ELR (cell line): ENCODE data around the gene DMBX1.

ENCODE experiments used
- DNase-seq: peaks from one replicate; pipeline ENCODE4 v3.0.0-alpha.2; 2015; ENCODE audit warnings: low read depth

DMBX1 gene

DNA sequence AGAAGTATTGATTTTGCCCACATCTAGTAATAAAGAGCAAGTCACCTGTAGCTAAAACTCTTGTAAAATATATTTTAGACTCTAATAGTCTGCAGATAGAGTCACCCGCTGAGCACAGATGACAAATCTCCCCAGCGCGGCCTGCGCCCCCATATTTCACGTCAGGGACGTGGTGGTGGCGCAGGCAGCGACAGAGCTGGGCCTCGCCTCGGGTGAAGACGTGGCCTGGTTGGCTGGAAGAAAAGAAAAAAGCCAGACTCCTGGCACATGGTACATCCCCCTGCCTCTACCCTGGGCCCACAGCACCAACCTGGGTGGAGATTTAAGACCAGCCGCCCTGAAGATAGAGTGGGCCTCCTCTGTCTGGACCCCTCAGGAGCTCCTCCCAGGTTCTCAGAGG, 6.0 kb upstream of the DMBX1 start:
- no peak for DNase-seq

DNA sequence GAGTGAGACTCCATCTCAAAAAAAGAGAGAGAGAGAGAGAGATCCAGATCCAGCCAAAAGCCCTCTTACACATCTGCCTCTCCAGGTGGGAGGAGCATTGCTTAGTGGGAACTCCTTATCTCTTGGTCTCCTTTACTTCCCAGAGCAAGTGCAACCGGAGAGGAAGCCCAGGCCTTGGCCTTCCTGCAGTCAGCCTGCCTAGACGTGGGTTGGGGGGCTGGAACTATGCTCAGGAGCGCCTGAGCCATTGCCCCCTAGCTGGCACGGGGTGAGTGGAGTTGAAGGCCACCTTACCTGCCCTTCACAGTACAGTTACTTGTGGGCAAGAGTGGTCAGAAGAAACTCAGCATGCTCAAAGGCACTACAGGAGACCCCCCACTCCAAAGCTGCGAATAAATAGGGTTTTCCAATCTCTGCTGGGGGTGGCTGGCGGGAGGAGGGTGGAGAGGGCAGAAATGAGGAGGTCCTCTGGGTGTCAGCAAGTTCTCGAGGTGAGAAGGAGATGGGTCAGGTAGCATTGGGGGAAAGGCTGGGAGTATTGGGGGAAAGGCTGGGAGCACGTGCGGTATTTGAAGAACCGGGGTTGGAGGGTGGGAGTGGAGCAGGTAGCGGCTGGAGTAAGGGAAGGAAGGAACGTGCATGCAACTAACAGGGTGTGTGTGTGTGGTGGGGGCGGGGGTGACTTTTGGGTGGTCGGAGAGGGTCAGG, 4.7 kb upstream of the DMBX1 start:
- DNase-seq = no peak

DNA sequence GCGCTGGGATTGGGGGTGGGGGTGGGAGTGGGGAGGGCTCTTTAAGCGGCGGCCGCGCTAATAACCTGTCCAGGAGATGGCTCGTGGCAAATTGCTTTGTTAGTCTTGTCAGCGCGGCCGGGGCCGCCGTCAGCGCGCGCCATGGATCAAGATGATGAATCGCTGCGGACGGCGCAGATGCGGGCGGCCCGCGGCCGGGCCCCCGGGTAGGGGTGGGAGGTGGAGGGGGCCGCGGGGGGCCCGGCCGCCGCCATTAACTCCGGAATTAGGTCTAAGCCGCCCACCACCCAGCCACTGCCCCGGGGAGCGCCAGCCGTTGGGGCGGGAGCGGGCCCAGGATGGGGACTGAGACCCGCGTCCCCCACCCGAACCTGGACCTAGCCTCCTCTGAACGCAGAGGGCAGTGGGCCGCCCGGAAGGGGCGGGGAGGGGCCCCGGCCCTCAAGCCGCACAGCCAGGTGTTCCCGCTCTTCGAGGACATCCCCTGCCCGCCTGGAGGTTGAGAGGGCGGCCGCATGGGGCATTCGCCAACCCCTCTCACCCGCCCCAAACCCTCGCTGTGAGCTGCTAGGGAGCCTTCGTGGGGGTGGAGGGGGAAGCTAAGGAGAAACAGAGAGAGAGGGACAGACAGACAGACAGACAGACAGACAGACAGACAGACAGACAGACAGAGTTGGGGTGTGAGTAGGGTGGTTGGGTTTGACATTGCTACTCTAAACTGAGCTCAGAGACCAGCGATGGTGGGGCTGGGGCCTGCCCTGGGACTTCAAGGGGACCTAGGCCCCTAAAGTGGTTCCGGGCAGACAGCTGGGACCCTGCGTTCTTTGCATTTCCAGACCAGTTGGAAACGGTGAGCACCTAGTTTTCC, 3.8 kb upstream of the DMBX1 start:
- no peak for DNase-seq

DNA sequence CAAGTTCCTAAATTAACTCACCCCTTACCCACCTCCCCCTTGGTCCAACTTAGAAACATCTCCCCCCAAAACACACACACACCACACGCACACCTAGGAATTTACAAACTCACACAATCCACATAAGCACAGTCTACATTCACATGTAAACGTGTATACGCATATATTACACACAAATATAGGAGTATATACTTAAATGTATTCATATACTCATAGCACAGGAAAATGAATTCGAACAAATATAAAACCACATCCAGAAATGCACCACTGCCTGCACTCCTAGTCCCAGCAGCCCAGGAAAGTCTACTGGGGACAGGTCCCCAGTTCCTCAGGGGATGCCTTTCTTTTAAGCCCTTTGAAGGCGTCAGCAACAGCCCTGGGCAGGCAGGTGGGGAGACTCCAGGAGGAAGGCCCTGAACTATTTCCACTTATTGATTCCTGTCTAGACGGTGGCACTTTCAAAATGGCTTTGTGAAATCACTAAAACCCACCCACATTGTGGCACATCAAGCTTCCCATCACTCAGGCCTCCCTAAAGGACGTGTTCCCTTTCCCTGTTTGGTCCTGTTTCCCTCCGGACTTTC, 3.1 kb upstream of the DMBX1 start:
- no peak for DNase-seq

DNA sequence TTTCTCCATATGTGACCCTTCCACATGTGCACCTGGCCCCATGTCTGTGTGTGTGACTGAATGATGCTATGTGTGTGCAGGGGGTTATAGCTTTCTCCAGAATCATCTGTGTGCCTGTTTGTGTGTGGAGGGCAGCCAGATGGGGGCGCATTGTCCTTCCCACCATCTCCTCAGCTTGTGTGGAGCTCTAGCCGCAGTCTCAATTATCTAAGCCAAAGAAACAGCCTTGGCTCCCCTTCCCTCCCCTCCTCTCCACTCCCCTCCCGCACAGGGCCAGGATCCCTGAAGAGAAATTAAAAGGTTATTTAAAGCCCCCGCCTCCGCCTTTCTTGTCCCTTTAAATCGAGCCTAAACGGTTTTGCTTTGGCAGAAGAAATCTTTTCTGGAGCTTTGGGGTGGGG, 1.8 kb upstream of the DMBX1 start:
- DNase-seq = peak; percentile 35

DNA sequence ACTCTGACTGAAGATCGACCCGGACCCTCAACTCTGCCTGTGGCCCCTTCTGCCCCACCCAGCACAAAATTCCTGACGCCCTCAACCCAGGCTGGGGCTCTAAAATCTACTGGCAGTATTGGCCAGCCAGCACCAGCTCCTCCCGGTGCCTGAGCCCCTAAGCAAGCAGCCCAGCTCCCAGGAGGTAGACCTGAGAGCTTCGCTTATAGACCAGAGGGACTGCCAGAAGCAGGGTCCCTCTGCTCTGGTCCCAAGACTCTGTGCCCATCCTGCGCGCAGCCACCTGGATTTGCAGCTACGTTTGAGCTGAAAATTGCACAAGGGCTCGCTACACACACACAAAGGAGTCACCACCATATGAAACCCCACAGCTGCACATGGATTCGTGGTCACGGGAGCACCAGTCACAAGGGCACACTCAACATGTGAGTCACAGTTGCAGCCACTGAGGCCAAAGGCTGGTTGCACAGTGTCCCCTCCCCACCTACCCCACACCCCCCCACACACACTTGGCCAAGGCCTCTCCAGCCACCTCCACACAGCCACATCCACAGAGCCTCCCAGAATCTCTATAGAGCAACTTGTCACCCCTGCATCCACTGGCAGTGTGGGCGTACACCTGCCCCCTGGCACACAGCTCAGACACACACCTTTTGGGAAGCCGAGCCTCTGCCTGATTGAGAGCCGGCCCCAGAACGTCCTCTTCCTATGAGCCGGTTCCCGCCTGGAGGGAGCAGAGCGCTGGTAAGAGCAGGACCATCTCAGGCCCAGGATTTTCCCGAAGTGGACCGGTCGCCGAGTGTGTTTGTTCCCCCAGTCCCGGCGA, 1.1 kb upstream of the DMBX1 start:
- DNase-seq = peak; percentile 30

DNA sequence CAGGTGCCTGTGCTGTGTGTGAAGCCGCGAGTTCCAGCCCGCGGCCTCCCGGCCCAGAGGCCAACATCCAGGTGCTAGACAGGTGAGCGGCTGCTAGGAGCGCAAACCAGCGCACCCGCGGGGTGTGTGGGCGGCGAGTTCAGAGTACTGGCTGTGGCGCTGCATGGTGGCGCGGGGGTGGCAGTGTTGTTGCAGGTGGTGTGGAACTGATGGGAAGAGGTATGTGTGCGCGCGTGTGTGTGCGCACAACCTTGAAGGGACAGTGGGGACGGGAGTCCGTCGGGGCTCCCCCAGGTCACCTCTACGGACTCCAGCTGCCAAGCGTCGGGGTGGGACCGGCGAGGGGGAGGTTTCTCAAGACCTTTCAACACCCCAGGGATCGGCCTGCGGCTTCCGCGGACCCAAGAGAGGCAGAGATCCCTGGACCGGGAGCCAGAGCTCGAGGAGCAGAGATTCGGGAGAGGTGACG, 433 bp upstream of the DMBX1 start:
- DNase-seq = no peak

DNA sequence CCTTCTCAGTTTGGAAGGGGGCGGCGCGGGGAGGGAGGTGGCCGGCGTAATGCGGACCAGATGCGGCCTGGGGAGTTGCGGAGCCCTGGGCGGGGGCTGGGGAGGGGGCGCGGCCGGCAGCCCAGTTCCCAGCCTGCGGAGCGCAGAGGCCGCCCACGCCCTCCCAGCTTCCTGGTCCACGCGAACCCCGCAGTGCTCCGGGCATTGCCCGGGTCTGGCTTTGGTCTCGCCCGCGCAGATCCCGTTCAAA, 695 bp downstream of the DMBX1 start:
- no peak for DNase-seq

DNA sequence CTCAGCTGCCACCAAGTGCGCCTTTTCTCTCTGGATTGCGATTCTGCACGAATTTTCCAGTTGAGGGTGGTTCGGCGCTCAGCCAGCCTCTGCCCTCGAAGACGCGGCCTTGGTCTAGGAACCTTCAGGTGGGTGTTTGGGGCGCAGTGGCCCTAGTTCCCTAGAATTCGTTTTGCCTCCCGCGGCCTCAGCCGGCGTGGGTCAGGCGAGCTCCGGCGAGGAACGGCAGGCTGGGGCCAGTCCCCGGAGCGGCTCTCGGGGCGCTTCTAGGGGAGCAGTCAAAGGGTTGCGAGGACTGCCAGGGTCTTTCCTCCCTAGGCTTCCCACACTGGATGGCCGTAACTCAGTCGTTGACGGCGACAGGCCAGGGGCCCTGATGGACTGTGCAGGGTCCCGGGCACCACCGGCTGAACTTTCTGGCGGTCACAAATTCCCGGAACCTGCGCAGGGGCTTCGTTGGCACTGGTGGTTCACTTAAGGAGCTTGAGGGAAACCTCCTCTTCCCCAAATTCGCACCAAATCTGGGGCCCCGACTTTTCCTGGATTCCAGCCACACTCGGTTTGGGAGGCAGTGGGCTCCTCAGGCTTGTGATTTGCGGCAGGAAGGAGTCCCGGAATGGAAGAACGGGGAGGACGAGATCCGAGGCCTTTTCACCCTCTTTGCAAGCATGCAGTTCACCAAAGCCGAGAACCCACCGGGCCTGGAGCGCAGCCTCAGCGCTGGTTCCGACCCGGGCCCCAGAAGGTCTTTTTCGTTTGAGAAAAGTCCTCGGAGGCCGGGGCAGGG, 1.2 kb downstream of the DMBX1 start:
- DNase-seq = no peak

DNA sequence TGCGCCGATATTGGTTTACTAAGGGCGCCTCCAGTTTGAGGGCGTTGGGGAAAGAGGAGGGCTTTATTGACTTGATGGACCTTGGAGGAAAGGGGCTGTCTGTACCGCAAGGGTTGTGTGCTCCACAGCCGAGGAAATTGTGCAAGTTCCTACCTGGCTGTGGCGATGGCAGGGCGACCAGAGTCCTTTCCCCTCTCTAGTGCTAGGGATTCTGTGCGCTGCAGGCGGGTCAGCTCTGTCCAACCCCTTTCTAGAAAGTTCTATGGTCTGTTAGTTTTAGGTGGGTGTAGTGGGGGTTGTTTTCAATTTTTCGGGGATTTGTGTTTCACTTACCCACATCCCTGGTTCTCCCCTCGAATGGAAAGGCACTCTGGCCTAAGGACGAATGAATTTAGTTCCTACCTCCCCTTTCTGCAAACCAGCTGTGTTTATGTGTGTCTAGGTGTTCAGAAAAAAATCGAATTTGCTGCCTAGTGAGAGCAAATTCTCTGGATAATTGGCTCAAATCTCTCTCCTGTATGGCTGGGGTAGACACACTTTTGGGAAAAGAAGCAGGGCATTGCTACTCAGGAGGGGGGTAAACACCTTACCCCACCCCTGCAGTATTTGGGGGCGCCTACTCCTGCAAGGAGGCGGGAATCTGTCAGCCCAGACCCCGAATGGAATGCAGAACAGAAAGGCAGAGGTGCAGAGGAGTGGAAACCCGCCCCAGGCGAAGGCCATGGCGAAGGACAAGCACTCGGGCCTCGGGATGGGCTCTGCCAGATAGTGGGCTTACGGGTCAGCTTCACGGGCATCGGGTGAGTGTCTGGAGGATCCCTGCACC, 2.0 kb downstream of the DMBX1 start:
- no peak for DNase-seq

DNA sequence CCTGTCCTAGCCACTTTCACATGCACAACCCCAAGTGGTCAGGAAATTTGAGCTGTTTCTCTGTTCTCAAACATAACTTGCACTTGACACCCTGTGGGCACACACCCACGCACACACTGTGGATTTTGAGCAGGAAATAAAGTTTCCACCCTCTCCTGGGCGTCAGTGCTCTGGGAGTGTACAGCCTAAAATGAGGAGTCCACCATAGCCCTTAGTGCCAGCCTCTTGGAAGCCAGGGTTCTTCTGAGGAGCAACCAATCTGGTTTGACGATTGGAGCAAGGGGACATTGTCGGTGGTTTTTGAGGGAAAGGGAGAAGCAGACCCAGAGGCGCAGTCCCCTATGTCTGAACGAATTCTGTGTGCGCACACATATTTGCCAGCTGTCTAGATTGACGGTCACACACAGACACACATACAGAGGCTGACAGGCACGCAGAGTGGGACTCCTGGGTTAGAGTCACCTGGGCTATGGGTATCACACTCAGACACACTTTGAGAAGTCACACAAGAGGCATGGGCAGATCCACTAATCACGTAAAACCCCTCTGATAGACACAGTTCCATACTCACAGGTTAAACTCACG, 2.7 kb downstream of the DMBX1 start:
- DNase-seq = no peak

DNA sequence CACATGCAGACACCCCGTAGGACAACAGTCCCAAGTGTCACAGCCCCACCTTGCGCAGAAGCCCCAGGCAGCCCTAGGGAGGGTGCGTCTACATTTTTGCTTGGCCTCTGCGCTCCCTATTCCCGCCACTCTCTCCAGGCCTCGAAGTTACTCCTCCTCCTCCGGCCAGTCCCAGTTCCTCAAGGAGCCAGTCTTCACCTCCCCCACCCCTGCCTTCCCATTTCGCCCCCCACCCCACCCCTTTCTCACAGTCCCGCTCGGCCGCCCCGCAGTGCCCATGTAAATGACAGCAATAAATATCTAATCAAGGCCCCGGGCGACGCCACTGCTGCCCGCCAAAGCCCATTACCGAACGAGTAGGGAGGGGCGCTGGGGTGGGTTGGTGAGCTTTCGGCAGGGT, 3.2 kb downstream of the DMBX1 start:
- no peak for DNase-seq

DNA sequence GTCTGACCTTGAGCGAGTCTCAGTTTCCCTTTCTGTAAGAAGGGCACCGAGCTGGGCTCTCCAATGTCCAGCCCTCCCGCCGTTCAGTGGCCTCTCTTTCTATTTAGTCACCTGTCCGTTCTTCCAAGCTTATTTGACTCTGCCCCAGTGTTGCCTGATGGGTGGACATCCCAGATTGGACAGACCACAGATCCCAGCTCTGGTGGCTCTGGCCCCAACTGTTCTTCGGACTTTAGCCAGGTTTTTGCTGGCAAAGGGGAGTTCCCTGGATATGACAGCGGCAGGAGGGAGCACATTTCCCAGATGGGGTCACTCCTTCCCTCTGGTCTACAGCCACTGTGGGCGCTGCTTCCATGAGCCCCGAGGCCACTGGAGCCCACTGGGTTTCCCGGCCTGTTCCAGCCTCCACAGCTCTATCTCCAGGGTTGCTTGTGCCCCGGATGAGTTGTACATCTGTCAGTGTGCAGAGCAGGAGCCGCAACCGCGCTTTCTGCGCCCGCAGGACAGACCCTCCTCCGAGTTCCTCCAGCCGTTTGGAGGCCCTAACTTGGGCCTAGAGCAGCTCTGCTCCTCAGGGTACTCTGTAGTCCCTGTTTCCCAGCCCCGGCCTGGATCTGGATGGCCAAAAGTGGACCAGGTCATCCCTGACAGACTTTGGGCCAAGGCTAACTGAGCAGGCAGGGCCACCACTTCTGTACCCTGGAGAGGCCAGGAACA, 3.8 kb downstream of the DMBX1 start:
- DNase-seq = no peak

DNA sequence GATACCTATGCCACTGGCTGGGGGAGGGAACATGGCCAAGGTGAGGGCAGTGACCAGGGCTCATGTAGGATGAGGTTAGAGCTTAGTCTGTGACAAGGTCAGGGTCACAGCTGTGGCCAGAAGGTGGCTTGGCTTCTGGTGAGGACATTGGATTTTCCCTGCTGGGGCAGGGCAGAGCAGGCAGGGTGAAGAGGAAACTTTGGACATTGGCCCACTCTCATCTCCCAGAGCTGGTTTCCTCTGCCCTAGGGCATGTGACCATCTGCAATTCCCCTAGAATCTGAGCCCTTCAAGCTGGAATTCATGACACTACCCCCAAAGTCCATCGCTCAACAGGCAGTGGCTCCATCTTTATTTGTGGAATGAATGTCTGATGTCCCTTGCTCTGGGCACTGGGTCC, 5.3 kb downstream of the DMBX1 start:
- no peak for DNase-seq

DNA sequence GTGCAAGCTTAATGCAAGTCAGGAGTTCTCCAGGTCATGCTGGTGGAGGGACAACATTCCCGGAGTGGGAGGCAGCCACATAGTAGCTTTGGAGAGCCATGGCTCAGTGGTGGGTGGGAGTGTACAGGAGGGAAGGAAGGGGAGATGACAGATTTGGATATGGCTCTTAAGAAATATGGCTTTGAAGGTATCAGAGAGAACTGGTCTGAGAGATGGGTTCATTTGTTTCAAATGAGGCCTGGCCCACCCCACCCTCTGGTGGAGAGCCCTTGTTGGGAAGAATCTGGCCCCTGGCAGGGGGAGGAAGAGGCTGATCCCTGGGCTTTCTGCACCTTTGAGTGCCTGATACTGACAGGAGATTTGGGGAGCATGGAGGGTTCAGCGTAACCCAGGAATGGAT, 6.1 kb downstream of the DMBX1 start:
- no peak for DNase-seq

DNA sequence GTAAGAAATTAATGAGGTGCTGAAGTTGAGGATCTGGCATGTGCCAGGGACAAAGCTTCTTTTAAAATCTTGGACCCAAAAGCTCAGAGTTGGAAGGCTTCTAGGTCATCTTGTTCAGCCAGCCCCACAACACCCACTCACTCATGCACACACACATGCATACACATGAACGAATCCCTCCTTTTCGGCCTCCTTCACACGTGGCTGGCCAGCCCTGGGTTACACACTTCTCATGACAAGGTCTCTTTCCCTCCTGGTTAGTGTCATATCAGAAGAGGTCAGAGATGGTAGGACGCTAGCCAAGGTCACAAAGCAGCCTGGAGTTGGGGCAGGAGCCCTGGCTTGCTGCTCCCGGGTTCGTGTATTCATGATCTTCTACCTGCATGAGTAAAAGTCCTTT, 6.9 kb downstream of the DMBX1 start:
- no peak for DNase-seq

DNA sequence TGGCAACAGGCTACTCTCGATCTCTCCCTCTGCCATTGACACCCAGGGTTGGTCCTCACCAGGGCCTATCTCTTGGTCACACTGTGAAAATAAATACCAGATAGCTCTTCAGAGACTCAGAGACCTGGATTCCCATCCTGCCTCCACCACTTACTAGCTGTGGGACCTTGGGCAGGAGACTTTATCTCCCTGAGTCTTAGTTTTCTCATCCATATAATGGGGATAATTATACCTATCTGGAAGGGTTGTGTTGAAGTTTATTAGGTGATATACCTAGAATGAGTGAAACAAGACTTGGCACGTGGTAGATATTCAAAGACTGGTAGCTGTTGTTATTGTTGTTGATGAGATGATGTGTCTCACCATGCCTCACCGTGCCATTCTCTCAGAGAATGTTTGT, 7.4 kb downstream of the DMBX1 start:
- no peak for DNase-seq

DNA sequence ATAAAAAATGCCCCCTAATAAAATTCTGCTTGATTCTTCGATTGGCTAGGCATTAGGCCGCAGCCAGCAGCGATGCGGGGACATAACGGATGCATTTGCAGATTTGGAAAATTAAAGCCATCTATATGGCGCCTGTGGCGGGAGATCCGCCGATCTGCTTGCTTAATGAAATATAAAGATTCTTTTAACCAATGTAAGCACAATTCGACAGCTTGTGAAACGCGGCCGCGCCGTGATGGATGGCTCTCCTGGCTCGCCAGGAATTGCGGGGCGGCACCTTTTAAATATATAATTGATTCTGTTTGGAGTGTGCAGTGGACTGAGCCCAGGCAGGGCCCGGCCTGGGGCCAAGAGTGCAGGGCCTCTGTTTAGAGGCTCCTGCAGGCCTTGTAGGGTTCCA, 8.0 kb downstream of the DMBX1 start:
- no peak for DNase-seq

DNA sequence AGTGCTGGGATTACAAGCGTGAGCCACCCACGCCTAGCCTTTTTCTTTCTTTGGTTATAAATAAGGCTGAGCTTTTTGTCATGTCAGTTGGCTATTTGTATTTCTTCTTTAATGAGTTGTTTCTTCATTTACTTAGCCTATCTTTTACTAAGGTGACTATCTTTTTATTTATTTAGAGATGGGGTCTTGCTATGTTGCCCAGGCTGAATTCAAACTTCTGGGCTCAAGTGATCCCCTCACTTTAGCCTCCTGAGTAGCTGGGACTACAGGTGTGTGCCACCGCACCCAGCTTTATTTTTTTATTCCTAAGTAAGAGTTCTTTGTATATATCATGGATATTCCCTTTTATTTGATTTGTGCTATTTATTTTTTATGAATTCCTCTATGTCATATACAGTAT, 11.9 kb downstream of the DMBX1 start:
- no peak for DNase-seq

DNA sequence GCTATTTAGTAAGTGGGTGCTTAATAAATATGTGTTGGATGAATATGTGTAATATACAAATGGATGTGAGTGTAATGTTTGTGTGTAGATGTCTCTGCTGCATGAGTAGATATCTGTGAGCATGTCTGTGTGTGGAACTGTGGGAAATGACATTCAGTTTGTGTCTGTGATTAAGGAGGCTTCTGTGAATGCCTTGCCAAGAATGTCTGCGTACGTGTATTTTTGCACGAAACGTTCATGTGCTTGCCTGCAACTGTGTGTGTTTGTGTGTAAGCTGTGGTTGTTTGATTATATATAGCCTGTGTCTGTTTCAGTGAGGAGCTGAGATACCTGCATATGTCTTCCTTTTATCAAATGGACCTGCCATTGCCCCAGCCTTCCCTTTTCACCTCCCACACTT, 13.8 kb downstream of the DMBX1 start:
- DNase-seq = no peak
